ENCODE results near the gene BAZ2B.
A peak's percentile ranks its signal among the peaks of the same experiment; 100 is the strongest.

BAZ2B gene, protein sequence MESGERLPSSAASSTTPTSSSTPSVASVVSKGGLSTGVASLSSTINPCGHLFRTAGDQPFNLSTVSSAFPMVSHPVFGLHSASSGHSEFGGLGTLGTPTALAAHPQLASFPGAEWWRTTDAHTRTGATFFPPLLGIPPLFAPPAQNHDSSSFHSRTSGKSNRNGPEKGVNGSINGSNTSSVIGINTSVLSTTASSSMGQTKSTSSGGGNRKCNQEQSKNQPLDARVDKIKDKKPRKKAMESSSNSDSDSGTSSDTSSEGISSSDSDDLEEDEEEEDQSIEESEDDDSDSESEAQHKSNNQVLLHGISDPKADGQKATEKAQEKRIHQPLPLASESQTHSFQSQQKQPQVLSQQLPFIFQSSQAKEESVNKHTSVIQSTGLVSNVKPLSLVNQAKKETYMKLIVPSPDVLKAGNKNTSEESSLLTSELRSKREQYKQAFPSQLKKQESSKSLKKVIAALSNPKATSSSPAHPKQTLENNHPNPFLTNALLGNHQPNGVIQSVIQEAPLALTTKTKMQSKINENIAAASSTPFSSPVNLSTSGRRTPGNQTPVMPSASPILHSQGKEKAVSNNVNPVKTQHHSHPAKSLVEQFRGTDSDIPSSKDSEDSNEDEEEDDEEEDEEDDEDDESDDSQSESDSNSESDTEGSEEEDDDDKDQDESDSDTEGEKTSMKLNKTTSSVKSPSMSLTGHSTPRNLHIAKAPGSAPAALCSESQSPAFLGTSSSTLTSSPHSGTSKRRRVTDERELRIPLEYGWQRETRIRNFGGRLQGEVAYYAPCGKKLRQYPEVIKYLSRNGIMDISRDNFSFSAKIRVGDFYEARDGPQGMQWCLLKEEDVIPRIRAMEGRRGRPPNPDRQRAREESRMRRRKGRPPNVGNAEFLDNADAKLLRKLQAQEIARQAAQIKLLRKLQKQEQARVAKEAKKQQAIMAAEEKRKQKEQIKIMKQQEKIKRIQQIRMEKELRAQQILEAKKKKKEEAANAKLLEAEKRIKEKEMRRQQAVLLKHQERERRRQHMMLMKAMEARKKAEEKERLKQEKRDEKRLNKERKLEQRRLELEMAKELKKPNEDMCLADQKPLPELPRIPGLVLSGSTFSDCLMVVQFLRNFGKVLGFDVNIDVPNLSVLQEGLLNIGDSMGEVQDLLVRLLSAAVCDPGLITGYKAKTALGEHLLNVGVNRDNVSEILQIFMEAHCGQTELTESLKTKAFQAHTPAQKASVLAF (N-terminal part only)

GRCh38 chr2:159616286-159616701 lies at the start of gene BAZ2B:
TSS of gene BAZ2B (minus strand) at chr2:159616548. CDS start at chr2:159478719, 137,829 bp downstream.
- H3K4me3 ChIP-seq (ENCODE audit: low read length) = peak within 1 kb of the TSS; percentile 74
- no peak for TF ChIP-seq CTCF (conservative IDR thresholded peaks at IDR 0.05; ENCODE audit: low read length)
- peak; percentile 75 for DNase-seq (ENCODE audit: low read depth)

- DNase-seq (ENCODE audit: low read depth) = peak; percentile 16
- TF ChIP-seq CTCF (conservative IDR thresholded peaks at IDR 0.05; ENCODE audit: low read length) = no peak
- H3K4me3 ChIP-seq (ENCODE audit: low read length) = no peak overlapping the region
Measured at GRCh38 chr2:159661286-159661685, 44.9 kb upstream of the BAZ2B start.

GRCh38 chr2:159658881-159659873 lies 42.8 kb upstream of the BAZ2B start:
- peak; percentile 61 for DNase-seq (ENCODE audit: low read depth)
- no peak for TF ChIP-seq CTCF (conservative IDR thresholded peaks at IDR 0.05; ENCODE audit: low read length)
- H3K4me3 ChIP-seq (ENCODE audit: low read length) = no peak overlapping the region

- H3K4me3 ChIP-seq (ENCODE audit: low read length) = no peak overlapping the region
- DNase-seq (ENCODE audit: low read depth) = no peak
- TF ChIP-seq CTCF (conservative IDR thresholded peaks at IDR 0.05; ENCODE audit: low read length) = no peak
Measured at GRCh38 chr2:159653962-159654361, 37.6 kb upstream of the BAZ2B start.

DNA sequence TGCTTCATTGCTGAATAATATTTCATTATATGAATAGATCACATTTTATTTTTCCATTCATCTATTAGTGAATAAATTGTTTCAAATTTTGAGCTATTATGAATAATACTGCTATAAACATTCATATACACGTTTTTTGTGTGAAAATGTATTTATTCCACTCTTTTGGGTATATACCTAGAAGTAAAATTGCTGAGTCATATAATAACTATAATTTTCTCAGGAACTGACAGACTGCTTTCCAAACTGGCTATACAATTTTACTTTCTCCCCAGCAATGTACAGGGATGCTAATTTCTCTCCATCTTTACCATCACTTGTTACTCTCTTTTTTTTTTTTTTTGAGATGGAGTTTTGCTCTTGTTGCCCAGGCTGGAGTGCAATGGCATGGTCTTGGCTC lies 35.5 kb upstream of the BAZ2B start:
- no peak for DNase-seq (ENCODE audit: low read depth)
- no peak for TF ChIP-seq CTCF (conservative IDR thresholded peaks at IDR 0.05; ENCODE audit: low read length)
- no peak overlapping the region for H3K4me3 ChIP-seq (ENCODE audit: low read length)

DNA sequence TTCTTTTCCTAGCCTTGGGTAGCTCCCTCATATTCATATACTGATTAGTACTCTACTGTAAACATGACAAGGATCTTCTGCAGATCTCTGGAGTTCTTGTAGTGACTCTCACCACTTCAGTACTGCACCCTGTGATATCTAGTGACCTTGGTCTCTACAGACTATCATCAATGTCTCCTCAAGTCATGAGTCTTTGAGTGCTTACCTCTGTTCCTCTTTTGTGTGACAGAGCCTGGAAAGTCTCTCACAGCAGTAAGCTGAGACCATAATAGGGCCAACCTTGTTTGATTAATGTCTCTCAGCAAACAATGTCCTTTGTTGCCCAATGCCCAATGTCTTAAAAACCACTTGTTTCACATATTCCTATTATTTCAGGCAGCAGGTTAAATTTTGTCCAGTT lies 34.2 kb upstream of the BAZ2B start:
- no peak for TF ChIP-seq CTCF (conservative IDR thresholded peaks at IDR 0.05; ENCODE audit: low read length)
- no peak for DNase-seq (ENCODE audit: low read depth)
- no peak overlapping the region for H3K4me3 ChIP-seq (ENCODE audit: low read length)
